ENCODE measurements around the gene NPRL2.

DNA sequence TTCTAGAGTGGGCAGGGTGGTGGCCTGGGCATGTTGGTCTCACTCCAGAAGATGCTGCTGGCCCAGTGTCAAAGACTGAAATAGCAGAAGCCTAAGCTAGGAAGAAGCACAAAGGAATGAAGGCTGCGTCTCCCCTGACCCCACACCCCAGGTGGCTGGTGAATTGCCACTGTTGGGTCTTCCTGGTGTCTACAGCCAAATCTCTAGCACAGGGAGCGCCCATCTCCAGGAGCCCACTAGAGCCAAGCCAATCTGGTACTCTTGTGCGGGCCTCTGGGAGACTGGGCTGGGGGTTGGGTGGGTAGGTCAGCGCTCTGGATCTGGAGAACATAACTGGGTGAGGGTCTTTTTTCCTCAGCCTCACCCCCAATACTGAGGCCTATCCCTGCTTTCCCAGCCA is 23.4 kb downstream of the NPRL2 start:
- TF ChIP-seq, protein P1, sequence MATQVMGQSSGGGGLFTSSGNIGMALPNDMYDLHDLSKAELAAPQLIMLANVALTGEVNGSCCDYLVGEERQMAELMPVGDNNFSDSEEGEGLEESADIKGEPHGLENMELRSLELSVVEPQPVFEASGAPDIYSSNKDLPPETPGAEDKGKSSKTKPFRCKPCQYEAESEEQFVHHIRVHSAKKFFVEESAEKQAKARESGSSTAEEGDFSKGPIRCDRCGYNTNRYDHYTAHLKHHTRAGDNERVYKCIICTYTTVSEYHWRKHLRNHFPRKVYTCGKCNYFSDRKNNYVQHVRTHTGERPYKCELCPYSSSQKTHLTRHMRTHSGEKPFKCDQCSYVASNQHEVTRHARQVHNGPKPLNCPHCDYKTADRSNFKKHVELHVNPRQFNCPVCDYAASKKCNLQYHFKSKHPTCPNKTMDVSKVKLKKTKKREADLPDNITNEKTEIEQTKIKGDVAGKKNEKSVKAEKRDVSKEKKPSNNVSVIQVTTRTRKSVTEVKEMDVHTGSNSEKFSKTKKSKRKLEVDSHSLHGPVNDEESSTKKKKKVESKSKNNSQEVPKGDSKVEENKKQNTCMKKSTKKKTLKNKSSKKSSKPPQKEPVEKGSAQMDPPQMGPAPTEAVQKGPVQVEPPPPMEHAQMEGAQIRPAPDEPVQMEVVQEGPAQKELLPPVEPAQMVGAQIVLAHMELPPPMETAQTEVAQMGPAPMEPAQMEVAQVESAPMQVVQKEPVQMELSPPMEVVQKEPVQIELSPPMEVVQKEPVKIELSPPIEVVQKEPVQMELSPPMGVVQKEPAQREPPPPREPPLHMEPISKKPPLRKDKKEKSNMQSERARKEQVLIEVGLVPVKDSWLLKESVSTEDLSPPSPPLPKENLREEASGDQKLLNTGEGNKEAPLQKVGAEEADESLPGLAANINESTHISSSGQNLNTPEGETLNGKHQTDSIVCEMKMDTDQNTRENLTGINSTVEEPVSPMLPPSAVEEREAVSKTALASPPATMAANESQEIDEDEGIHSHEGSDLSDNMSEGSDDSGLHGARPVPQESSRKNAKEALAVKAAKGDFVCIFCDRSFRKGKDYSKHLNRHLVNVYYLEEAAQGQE (IDR thresholded peaks at IDR 0.05; ENCODE audit: insufficient read depth in 1 of 2, low read depth in 2 of 2, low read length in 2 of 2), result no peak
- TF ChIP-seq POLR2AphosphoS5 (IDR thresholded peaks at IDR 0.05; ENCODE audit: low read depth, low read length), result no peak

All from PFSK-1 (cell line).